ENCODE results near the gene TNPO1. TPM values are rescaled to one million over a fixed set of nuclear protein-coding genes. Genes with fewer than 3 reads are reported as not detected.
A peak's percentile ranks its signal among the peaks of the same experiment; 100 is the strongest.

TNPO1 gene
- total RNA-seq, 1 donor, result 412 TPM

DNA sequence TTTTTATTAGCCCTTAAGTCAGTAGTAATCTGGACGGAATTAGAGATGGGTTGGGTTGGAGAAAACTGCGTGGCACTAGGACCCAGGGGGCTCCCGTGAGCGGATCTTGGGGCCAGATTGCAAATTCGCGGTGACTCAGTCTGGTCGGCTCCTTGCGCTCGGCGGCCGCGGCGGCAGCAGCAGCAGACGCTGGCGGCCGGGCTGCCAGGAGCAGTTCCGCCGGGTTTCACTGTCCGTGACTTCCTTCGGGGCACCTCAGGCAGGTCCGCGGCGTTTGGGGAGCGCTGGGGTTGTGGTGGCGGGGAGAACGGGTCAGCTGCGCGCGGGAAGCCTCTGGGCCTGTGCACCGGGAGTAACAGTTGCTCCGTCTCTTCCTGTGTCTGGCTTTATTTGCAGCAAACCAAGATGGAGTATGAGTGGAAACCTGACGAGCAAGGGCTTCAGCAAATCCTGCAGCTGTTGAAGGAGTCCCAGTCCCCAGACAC, 31.6 kb downstream of the TNPO1 start:
- TF ChIP-seq, protein P1, sequence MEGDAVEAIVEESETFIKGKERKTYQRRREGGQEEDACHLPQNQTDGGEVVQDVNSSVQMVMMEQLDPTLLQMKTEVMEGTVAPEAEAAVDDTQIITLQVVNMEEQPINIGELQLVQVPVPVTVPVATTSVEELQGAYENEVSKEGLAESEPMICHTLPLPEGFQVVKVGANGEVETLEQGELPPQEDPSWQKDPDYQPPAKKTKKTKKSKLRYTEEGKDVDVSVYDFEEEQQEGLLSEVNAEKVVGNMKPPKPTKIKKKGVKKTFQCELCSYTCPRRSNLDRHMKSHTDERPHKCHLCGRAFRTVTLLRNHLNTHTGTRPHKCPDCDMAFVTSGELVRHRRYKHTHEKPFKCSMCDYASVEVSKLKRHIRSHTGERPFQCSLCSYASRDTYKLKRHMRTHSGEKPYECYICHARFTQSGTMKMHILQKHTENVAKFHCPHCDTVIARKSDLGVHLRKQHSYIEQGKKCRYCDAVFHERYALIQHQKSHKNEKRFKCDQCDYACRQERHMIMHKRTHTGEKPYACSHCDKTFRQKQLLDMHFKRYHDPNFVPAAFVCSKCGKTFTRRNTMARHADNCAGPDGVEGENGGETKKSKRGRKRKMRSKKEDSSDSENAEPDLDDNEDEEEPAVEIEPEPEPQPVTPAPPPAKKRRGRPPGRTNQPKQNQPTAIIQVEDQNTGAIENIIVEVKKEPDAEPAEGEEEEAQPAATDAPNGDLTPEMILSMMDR (IDR thresholded peaks at IDR 0.05; ENCODE audit: insufficient read depth, low read depth, low read length), result no peak
- peak; percentile 95 for DNase-seq (ENCODE audit: low read depth)
- peak overlapping the region; percentile 84 for H3K4me3 ChIP-seq (ENCODE audit: low read depth, low read length)

DNA sequence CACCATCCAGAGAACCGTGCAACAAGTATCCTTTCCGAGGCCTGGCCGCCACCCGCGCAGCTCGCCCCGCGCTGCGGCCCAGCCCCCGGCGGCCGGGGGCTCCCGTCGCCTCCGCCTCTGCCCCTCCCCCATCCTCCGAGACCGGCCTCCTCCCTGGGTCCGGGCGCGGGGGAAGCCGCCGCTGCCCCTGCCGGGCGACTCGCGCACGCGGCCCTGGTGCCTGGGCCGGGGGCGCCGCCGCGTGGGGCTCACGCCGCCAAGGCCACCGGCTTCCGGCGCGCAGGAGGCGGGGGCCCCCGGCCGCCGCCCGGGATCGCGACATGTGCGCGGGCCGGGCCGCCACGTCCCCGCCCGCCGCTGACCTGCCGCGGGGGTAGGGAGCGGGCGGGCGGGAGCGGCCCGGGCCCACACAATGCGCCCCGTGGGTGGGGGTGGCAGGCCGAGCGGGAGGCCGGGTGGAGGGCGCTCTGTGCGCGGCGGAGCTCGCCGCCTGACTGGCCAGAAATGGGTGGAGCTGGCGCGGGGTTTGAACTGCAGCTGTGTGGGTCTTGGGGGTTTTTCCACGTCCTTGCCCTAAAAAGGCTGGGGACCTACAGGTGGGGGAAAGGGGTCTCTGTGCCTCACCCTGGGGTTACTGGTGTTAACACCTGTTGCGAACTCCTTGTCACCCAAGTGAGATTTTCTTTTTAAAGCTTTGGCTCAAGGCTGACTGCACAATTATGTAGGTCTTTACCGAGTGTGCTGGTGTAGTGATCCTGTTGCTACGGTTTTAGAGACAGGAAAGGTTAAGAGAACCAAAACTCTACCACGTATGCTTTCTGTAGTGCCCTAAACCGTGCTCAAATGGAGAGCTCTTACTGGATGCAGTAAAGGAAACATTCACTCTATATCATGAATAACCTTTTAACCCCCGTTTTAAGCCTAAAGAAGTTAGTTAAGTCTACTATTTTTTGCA, 32.3 kb downstream of the TNPO1 start:
- peak overlapping the region; percentile 84 for H3K4me3 ChIP-seq (ENCODE audit: low read depth, low read length)
- TF ChIP-seq, protein P1 (IDR thresholded peaks at IDR 0.05; ENCODE audit: insufficient read depth, low read depth, low read length), result no peak
- DNase-seq (ENCODE audit: low read depth), result peak; percentile 41

DNA sequence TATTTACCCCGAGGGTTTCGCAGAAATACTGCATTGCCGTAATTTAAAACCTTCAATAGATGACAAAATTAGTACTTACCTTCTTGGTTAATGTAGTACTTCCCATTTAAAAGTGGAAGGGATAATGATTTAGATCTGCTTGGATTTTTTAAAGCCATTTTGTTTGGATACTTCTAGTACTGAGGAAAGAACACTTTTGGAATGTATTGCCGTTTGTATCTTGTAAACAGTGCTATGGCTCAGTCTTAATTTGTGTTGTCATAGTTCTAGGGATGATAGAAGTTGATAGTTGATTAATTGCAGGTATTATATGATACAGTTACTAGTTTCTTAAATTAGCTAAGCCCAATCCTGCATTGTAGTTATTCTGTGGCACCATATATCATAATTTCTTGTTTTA, 33.1 kb downstream of the TNPO1 start:
- peak; percentile 51 for DNase-seq (ENCODE audit: low read depth)
- peak overlapping the region; percentile 84 for H3K4me3 ChIP-seq (ENCODE audit: low read depth, low read length)
- TF ChIP-seq, protein P1 (IDR thresholded peaks at IDR 0.05; ENCODE audit: insufficient read depth, low read depth, low read length), result no peak

DNA sequence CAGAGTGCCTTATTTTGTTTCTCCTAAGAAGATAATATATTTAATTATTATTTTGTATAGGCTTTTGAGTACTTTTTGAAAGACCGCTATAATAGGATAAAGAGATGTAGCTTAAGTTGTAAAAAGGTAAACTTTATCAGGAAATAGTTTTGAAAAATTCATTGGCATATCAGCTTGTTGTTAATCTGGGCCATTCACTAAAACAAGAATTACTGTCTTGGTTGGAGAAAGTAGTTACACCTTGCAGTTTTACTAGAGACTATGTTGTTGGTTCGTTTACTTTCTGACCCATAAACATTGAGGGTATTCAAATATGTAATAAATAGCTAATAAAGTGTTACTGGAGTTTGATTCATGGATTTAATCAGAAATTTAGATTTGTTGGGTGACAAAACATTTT, 33.7 kb downstream of the TNPO1 start:
- TF ChIP-seq, protein P1 (IDR thresholded peaks at IDR 0.05; ENCODE audit: insufficient read depth, low read depth, low read length), result no peak
- H3K4me3 ChIP-seq (ENCODE audit: low read depth, low read length), result peak overlapping the region; percentile 84

DNA sequence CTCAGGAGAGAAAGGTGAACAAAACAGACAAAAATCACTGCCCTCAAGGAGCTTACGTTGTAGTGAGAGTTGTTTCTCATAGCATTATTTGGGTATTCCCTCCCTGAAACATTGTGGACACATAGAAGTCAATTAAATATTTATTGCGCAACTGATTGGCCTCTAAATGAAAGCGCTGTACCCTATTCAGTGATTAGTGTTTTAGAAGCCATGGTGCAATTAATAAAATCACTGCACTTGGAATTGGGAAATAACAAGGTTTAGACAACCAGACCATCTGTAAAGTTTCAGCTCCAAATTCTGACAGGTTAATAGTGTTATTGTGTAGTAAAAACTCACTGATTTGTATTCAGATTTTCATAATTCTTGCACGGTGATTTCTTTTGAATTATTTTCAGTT, 35.9 kb downstream of the TNPO1 start:
- no peak overlapping the region for H3K4me3 ChIP-seq (ENCODE audit: low read depth, low read length)
- TF ChIP-seq, protein P1 (IDR thresholded peaks at IDR 0.05; ENCODE audit: insufficient read depth, low read depth, low read length), result no peak
- DNase-seq (ENCODE audit: low read depth), result peak; percentile 83

More for the DNA sequence above, 33.7 kb downstream of the TNPO1 start:
- DNase-seq (ENCODE audit: low read depth), result no peak

DNA sequence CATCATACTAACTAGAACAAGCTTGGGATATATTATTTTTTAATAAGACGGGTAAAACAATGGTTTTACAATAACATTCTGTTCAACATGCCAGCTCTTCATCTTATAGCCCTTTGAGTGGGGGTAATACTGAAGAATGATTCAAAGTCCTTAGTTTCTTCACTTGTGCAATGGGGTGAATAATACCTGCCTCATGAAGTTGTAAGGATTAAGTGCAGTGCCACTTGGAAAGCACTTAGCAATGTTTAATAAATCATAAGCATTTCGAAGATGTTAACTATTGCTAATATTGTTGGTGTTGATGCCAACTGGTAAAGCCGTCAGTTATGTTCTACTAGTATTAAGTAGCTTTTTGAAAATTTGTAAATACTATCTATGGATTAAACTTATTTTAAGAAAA, 38.0 kb downstream of the TNPO1 start:
- TF ChIP-seq, protein P1 (IDR thresholded peaks at IDR 0.05; ENCODE audit: insufficient read depth, low read depth, low read length), result no peak
- no peak overlapping the region for H3K4me3 ChIP-seq (ENCODE audit: low read depth, low read length)
- no peak for DNase-seq (ENCODE audit: low read depth)
